ENCODE results near the gene SERTAD1. TPM values are rescaled to one million over a fixed set of nuclear protein-coding genes. Genes with fewer than 3 reads are reported as not detected.

Gene SERTAD1
- total RNA-seq, 2 experiments from 2014 or later, result 9.3 to 10.1 TPM

DNA sequence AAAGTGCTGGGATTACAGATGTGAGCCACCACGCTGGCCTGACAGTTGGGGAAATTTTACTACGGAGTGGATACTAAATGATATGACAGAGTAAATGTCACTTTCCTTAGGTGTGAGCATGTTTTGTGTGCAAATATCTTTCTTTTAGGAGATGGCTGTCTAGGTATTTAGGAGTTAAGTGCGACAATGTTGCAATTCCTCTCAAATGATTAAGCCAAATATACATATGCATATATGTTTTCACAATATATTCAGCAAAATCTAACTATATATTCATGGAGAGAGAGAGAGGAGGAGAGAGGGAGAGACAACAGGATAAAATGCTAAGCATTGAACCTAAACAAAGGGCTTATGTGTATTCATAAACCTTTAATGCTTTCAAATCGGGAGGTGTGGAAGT is 23.7 kb upstream of the SERTAD1 start:
- Mint-ChIP-seq H3K27ac (no peak overlapping the region), H3K36me3 (ENCODE audit: low read depth) (no peaks in the 10 kb centered on the region), H3K4me1 (ENCODE audit: low read depth) (peaks cover 6% of the 10 kb centered on the region), H3K27me3 (ENCODE audit: low read depth) (no peaks in the 10 kb centered on the region), H3K9me3 (ENCODE audit: insufficient read depth) (no peaks in the 10 kb centered on the region), H3K4me3 (no peak overlapping the region)
- no peak for DNase-seq
- POLR2A ChIA-PET, result no interaction called here
- CTCF ChIA-PET, result no interaction called here
- no peak for ATAC-seq

DNA sequence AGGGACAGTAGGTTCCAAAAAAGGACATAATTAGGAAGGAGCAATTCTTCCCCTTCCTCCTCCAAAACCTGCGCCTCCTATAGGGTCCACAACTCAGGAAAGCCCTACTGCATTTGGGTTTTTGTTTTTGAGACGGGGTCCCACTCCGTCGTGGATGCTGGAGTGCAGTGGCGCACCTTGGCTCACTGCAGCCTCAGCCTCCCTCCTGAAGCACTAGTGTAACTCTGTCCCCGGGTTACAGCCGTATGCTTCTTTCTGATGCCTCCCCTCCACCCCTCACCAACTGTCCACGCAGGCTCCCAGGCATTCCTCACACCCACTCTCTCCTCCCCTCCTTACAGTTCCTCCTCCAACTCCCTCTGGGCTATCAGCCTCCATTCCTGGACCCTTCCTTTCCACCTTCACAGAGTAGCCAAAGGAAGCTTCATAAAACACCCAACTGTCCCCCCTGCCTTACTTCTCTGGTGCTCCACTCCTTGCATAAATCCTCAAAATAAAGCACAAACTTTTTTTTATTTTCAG is 20.5 kb upstream of the SERTAD1 start:
- no peak for ATAC-seq
- H3K4me3 Mint-ChIP-seq, result no peak overlapping the region
- CTCF ChIA-PET, result interaction anchor here (1.0 to 1.1 kb wide), 2 partner anchors 19 to 26 kb away, joined by 3 to 5 read pairs; partner anchors contain the start of gene BLVRB
- no peak overlapping the region for H3K27ac Mint-ChIP-seq
- peaks cover 7% of the 10 kb centered on the region for H3K36me3 Mint-ChIP-seq (ENCODE audit: low read depth)
- H3K9me3 Mint-ChIP-seq (ENCODE audit: insufficient read depth), result no peaks in the 10 kb centered on the region
- no peaks in the 10 kb centered on the region for H3K27me3 Mint-ChIP-seq (ENCODE audit: low read depth)
- H3K4me1 Mint-ChIP-seq (ENCODE audit: low read depth), result peaks cover 18% of the 10 kb centered on the region
- no peak for DNase-seq
- POLR2A ChIA-PET, result no interaction called here

GRCh38 chr19:40445780-40446262 is 20.0 kb upstream of the SERTAD1 start:
- Mint-ChIP-seq H3K4me3 (peak overlapping the region; percentile 49), H3K4me1 (ENCODE audit: low read depth) (peaks cover 18% of the 10 kb centered on the region), H3K9me3 (ENCODE audit: insufficient read depth) (no peaks in the 10 kb centered on the region), H3K27ac (no peak overlapping the region), H3K27me3 (ENCODE audit: low read depth) (no peaks in the 10 kb centered on the region), H3K36me3 (ENCODE audit: low read depth) (peaks cover 13% of the 10 kb centered on the region)
- ATAC-seq (no peak), DNase-seq (no peak)
- ChIA-PET POLR2A (no interaction called here), CTCF (interaction anchor here (1.1 kb wide), 1 partner anchor 20 kb away, joined by 5 read pairs; the partner anchor contains the start of gene BLVRB)

DNA sequence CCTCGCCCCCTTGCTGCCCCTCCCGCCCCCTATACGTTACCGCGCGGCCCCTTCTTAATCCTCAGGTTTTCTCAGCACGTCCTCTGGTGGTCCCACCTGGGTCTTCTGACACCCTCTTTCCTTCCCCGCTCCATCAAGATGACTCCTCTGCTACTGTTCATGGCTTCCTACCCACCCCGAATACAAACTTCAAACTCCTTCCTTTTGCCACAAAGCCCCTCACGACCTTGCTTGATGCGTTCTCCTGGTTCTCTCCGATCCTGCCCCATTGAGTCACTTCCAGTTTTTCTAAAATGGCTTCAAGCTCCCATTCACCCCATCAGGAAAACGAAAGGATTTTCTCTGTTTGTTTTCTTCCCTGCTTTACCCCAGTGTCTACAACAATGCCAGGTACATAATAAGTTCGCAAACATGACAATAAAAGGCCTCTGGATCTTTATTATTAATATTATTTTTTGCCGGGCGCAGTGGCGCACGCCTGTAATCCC is 19.1 kb upstream of the SERTAD1 start:
- H3K4me1 Mint-ChIP-seq (ENCODE audit: low read depth), result peaks cover 18% of the 10 kb centered on the region
- ChIA-PET CTCF (interaction anchor here (0.6 to 3.4 kb wide), 3 partner anchors 20 to 139 kb away, joined by 5 to 30 read pairs (median 21); partner anchors contain the start of gene BLVRB), POLR2A (interaction anchor here (2.5 to 4.3 kb wide), 3 partner anchors 18 to 24 kb away, joined by 12 to 29 read pairs (median 24); partner anchors contain the start of genes BLVRB and SERTAD1)
- H3K36me3 Mint-ChIP-seq (ENCODE audit: low read depth), result peaks cover 16% of the 10 kb centered on the region
- no peak for ATAC-seq
- H3K4me3 Mint-ChIP-seq, result peak overlapping the region; percentile 98
- no peak for DNase-seq
- H3K9me3 Mint-ChIP-seq (ENCODE audit: insufficient read depth), result no peaks in the 10 kb centered on the region
- no peaks in the 10 kb centered on the region for H3K27me3 Mint-ChIP-seq (ENCODE audit: low read depth)
- peak overlapping the region; percentile 98 for H3K27ac Mint-ChIP-seq

DNA sequence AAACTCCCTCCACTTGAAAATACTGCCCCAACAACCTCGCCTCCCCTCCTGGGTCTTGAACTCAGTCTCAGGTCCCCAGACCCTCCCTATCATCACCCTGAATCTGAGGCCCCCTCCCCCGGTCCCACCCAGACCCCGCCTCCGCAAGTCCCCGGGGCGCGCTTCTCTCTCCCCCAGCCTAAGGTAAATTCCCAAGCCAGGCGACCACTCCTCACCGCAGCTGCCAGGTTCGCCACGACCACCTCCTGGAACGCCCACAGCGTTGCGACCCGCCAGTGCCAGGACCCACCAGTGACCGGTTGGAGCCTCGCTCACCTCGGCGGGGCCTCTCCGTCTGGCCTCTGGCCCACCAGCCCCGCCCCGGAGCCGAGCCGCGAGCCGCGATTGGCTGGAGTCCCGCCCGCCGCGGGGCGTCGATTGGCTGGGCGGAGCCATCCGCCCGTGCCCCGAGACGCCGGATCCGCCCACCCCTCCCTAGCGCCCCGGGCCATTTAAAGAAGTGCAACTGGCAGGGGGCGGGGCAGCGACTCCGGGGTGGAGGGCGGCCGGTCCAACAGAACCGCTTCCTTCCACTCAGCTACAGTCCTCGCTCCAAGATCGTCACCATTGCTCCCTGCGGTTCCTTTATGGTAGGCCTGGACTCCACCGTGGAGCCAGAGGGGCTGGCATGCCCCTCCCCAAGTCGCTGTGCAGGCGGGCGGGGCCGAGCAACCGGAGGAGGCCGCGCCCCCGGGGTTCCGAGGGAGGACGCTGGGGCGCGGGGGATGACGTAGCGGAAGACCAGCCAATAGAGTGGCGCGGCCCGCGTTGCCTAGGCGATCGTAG is 18.4 kb upstream of the SERTAD1 start, which contains the start of gene SERTAD3:
Gene SERTAD3 (minus strand): TSS at position 336 of the 825 bp plus-strand sequence. CDS start 2,255 bp downstream, outside the sequence.
- CTCF ChIA-PET, result interaction anchor here (1.5 to 3.4 kb wide), 3 partner anchors 20 to 139 kb away, joined by 6 to 30 read pairs (median 21); partner anchors contain the start of gene BLVRB
- peaks cover 16% of the 10 kb centered on the region for H3K36me3 Mint-ChIP-seq (ENCODE audit: low read depth)
- POLR2A ChIA-PET, result interaction anchor here (0.7 to 4.3 kb wide), 8 partner anchors 11 to 146 kb away, joined by 3 to 29 read pairs (median 6); partner anchors contain the start of genes BLVRB and SERTAD1

GRCh38 chr19:40443131-40443999 is 17.6 kb upstream of the SERTAD1 start:
- Mint-ChIP-seq H3K36me3 (ENCODE audit: low read depth) (peaks cover 16% of the 10 kb centered on the region), H3K9me3 (ENCODE audit: insufficient read depth) (no peaks in the 10 kb centered on the region), H3K4me3 (peak overlapping the region; percentile 98), H3K27ac (peak overlapping the region; percentile 98), H3K4me1 (ENCODE audit: low read depth) (peaks cover 18% of the 10 kb centered on the region), H3K27me3 (ENCODE audit: low read depth) (no peaks in the 10 kb centered on the region)
- CTCF ChIA-PET, result interaction anchor here (0.9 to 3.4 kb wide), 8 partner anchors 10 to 159 kb away, joined by 3 to 30 read pairs (median 4); partner anchors contain the start of gene BLVRB
- peak; percentile 100 for DNase-seq
- peak; percentile 86 for ATAC-seq
- POLR2A ChIA-PET, result interaction anchor here (0.7 to 4.3 kb wide), 12 partner anchors 10 to 1110 kb away, joined by 3 to 29 read pairs (median 5); partner anchors contain the start of genes BLVRB and SERTAD1

More for the DNA sequence above, 18.4 kb upstream of the SERTAD1 start, which contains the start of gene SERTAD3:
- peak; percentile 98 for DNase-seq
- H3K4me3 Mint-ChIP-seq, result peak within 1 kb of the TSS; percentile 98
- H3K9me3 Mint-ChIP-seq (ENCODE audit: insufficient read depth), result no peaks in the 10 kb centered on the region
- H3K27ac Mint-ChIP-seq, result peak within 1 kb of the TSS; percentile 98
- ATAC-seq, result peak; percentile 78
- H3K4me1 Mint-ChIP-seq (ENCODE audit: low read depth), result peaks cover 18% of the 10 kb centered on the region
- no peaks in the 10 kb centered on the region for H3K27me3 Mint-ChIP-seq (ENCODE audit: low read depth)

GRCh38 chr19:40442328-40443130 is 16.7 kb upstream of the SERTAD1 start:
- DNase-seq, result no peak
- no peak for ATAC-seq
- Mint-ChIP-seq H3K4me1 (ENCODE audit: low read depth) (peaks cover 18% of the 10 kb centered on the region), H3K27me3 (ENCODE audit: low read depth) (no peaks in the 10 kb centered on the region), H3K9me3 (ENCODE audit: insufficient read depth) (no peaks in the 10 kb centered on the region), H3K27ac (peak overlapping the region; percentile 98), H3K36me3 (ENCODE audit: low read depth) (peaks cover 16% of the 10 kb centered on the region), H3K4me3 (peak overlapping the region; percentile 98)
- ChIA-PET CTCF (interaction anchor here (0.9 to 3.4 kb wide), 8 partner anchors 9 to 160 kb away, joined by 3 to 30 read pairs (median 4); partner anchors contain the start of gene BLVRB), POLR2A (interaction anchor here (0.8 to 4.3 kb wide), 10 partner anchors 9 to 1111 kb away, joined by 3 to 29 read pairs (median 6); partner anchors contain the start of genes BLVRB and SERTAD1)

- Mint-ChIP-seq H3K27ac (peak overlapping the region; percentile 98), H3K9me3 (ENCODE audit: insufficient read depth) (no peaks in the 10 kb centered on the region), H3K4me1 (ENCODE audit: low read depth) (peaks cover 18% of the 10 kb centered on the region), H3K36me3 (ENCODE audit: low read depth) (peaks cover 16% of the 10 kb centered on the region), H3K4me3 (peak overlapping the region; percentile 98), H3K27me3 (ENCODE audit: low read depth) (no peaks in the 10 kb centered on the region)
- no peak for ATAC-seq
- ChIA-PET POLR2A (interaction anchor here (3.4 to 4.3 kb wide), 2 partner anchors 15 to 21 kb away, joined by 24 to 29 read pairs; partner anchors contain the start of gene SERTAD1), CTCF (interaction anchor here (0.9 to 3.4 kb wide), 2 partner anchors 23 to 161 kb away, joined by 4 to 30 read pairs; partner anchors contain the start of gene BLVRB)
- DNase-seq, result no peak
These were observed 16.0 kb upstream of the SERTAD1 start for GRCh38 chr19:40441719-40442253.

DNA sequence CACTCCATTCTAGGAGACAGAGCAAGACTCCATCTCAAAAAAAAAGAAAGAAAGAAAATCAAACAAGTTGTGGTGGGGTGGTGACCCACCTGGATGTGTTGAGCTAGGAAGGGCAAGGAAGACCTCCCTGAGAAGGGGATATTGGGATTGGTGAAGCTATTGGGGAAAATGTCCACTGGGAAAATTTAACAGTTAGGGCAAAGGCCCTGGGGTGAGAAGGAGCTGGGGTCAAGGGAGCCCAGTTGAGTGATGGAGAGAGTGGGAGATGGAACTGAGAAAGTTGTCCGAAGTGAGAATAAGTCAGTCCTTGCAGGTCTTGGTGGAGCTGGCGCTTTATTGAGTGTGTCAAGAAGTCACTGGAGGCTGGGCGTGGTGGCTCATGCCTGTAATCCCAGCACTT is 12.5 kb upstream of the SERTAD1 start:
- Mint-ChIP-seq H3K4me1 (ENCODE audit: low read depth) (peaks cover 22% of the 10 kb centered on the region), H3K27me3 (ENCODE audit: low read depth) (no peaks in the 10 kb centered on the region), H3K9me3 (ENCODE audit: insufficient read depth) (no peaks in the 10 kb centered on the region), H3K27ac (no peak overlapping the region), H3K4me3 (no peak overlapping the region), H3K36me3 (ENCODE audit: low read depth) (peaks cover 13% of the 10 kb centered on the region)
- ChIA-PET CTCF (interaction anchor here (0.9 to 2.3 kb wide), 4 partner anchors 12 to 27 kb away, joined by 3 to 6 read pairs (median 4); partner anchors contain the start of genes BLVRB and SERTAD1), POLR2A (interaction anchor here (0.6 kb wide), 1 partner anchor 12 kb away, joined by 4 read pairs; the partner anchor contains the start of gene SERTAD1)
- no peak for DNase-seq
- ATAC-seq, result no peak

All from activated CD8-positive, alpha-beta T cell treated with anti-CD3 and anti-CD28 coated beads, Interleukin-2, amount 10 ng/mL, durations not matched to agents 7 days and 5 days (primary cell).